GM23248 (cell line): ENCODE results near the gene IGSF22.

Source experiments
- EZH2 ChIP-seq: fragments of 200-600 bp; sonication (generic); IDR thresholded peaks from 2 replicates; pipeline ENCODE4 v1.6.1; 2018; ENCODE audit warnings: antibody characterized with exemption, mild to moderate bottlenecking; ENCODE audit not compliant: insufficient read depth, poor library complexity, severe bottlenecking
- EZH2phosphoT487 ChIP-seq: fragments of 200-600 bp; sonication (generic); IDR thresholded peaks from 2 replicates; pipeline ENCODE4 v1.6.1; 2018; ENCODE audit warnings: antibody characterized with exemption, moderate library complexity, mild to moderate bottlenecking, low read depth; ENCODE audit not compliant: insufficient read depth

- TF ChIP-seq EZH2: no peak
- TF ChIP-seq EZH2phosphoT487: no peak
These were observed 19.3 kb upstream of the IGSF22 start for GRCh38 chr11:18745251-18745650.
